ENCODE results near the gene ADISSP.

ADISSP gene

GRCh38 chr20:3802524-3803239 lies 35.1 kb upstream of the ADISSP start:
- H3K9me3 ChIP-seq (ENCODE audit: insufficient read depth, low read length) = no peaks in the 10 kb centered on the region
- no peak overlapping the region for H3K4me3 ChIP-seq (ENCODE audit: insufficient read depth, low read length, poor library complexity, severe bottlenecking)
- peaks cover 7% of the 10 kb centered on the region; the same call in 1 of the 2 replicates for H3F3A ChIP-seq (ENCODE audit: insufficient read depth)
- no peaks in the 10 kb centered on the region; the same call in 1 of the 2 replicates for H3K79me2 ChIP-seq (ENCODE audit: insufficient read depth, low read length)
- H3K27me3 ChIP-seq (ENCODE audit: low read length) = no peaks in the 10 kb centered on the region
- H3K9me2 ChIP-seq (replicated peaks; ENCODE audit: insufficient read depth, low read length) = no peaks in the 10 kb centered on the region
- no peaks in the 10 kb centered on the region for H4K20me1 ChIP-seq (ENCODE audit: low read depth, low read length)
- H3K4me2 ChIP-seq (ENCODE audit: low read depth, low read length, poor library complexity, severe bottlenecking) = no peak overlapping the region
- no peak overlapping the region for H3K27ac ChIP-seq (ENCODE audit: low read depth, low read length)
- TF ChIP-seq EZH2phosphoT487 (conservative IDR thresholded peaks at IDR 0.05; ENCODE audit: low read length) (no peak), CTCF (IDR thresholded peaks at IDR 0.05; ENCODE audit: insufficient read depth, low read length, poor library complexity, severe bottlenecking) (no peak)
- no peaks in the 10 kb centered on the region for H3K36me3 ChIP-seq (ENCODE audit: low read length)
- H3K9ac ChIP-seq (ENCODE audit: low read length) = no peak overlapping the region
- H2AFZ ChIP-seq (ENCODE audit: low read depth, low read length, severe bottlenecking) = no peak overlapping the region

- H3K9ac ChIP-seq (ENCODE audit: low read length) = no peak overlapping the region
- H4K20me1 ChIP-seq (ENCODE audit: low read depth, low read length) = no peaks in the 10 kb centered on the region
- no peak overlapping the region for H3K27ac ChIP-seq (ENCODE audit: low read depth, low read length)
- no peak overlapping the region for H3K4me3 ChIP-seq (ENCODE audit: insufficient read depth, low read length, poor library complexity, severe bottlenecking)
- no peaks in the 10 kb centered on the region for H3K9me3 ChIP-seq (ENCODE audit: insufficient read depth, low read length)
- H3K4me2 ChIP-seq (ENCODE audit: low read depth, low read length, poor library complexity, severe bottlenecking) = no peak overlapping the region
- no peak overlapping the region for H2AFZ ChIP-seq (ENCODE audit: low read depth, low read length, severe bottlenecking)
- TF ChIP-seq CTCF (IDR thresholded peaks at IDR 0.05; ENCODE audit: insufficient read depth, low read length, poor library complexity, severe bottlenecking) (no peak), EZH2phosphoT487 (conservative IDR thresholded peaks at IDR 0.05; ENCODE audit: low read length) (no peak)
- no peaks in the 10 kb centered on the region for H3K36me3 ChIP-seq (ENCODE audit: low read length)
- peaks cover 7% of the 10 kb centered on the region for H3K79me2 ChIP-seq (ENCODE audit: insufficient read depth, low read length)
- H3K9me2 ChIP-seq (replicated peaks; ENCODE audit: insufficient read depth, low read length) = no peaks in the 10 kb centered on the region
- peaks cover 2% of the 10 kb centered on the region; the same call in 1 of the 2 replicates for H3F3A ChIP-seq (ENCODE audit: insufficient read depth)
- H3K27me3 ChIP-seq (ENCODE audit: low read length) = no peaks in the 10 kb centered on the region
Observed at GRCh38 chr20:3801846-3802245, 34.3 kb upstream of the ADISSP start.

- Histone ChIP-seq H3K36me3 (ENCODE audit: low read length) (no peaks in the 10 kb centered on the region), H3K27ac (ENCODE audit: low read depth, low read length) (no peak overlapping the region), H3K4me3 (ENCODE audit: insufficient read depth, low read length, poor library complexity, severe bottlenecking) (no peak overlapping the region), H3K4me2 (ENCODE audit: low read depth, low read length, poor library complexity, severe bottlenecking) (no peak overlapping the region), H3K79me2 (ENCODE audit: insufficient read depth, low read length) (peaks cover 12% of the 10 kb centered on the region), H3K27me3 (ENCODE audit: low read length) (no peaks in the 10 kb centered on the region), H3K9ac (ENCODE audit: low read length) (no peak overlapping the region), H3F3A (ENCODE audit: insufficient read depth) (no peaks in the 10 kb centered on the region), H4K20me1 (ENCODE audit: low read depth, low read length) (no peaks in the 10 kb centered on the region), H3K9me2 (replicated peaks; ENCODE audit: insufficient read depth, low read length) (no peaks in the 10 kb centered on the region), H2AFZ (ENCODE audit: low read depth, low read length, severe bottlenecking) (no peak overlapping the region), H3K9me3 (ENCODE audit: insufficient read depth, low read length) (no peaks in the 10 kb centered on the region)
- no peak for TF ChIP-seq EZH2phosphoT487 (conservative IDR thresholded peaks at IDR 0.05; ENCODE audit: low read length)
- TF ChIP-seq CTCF (IDR thresholded peaks at IDR 0.05; ENCODE audit: insufficient read depth, low read length, poor library complexity, severe bottlenecking) = no peak
Observed at GRCh38 chr20:3801299-3801698, 33.7 kb upstream of the ADISSP start.

All from SU-DHL-6 (cell line).